ENCODE measurements around the gene WWC2.

Gene WWC2

DNA sequence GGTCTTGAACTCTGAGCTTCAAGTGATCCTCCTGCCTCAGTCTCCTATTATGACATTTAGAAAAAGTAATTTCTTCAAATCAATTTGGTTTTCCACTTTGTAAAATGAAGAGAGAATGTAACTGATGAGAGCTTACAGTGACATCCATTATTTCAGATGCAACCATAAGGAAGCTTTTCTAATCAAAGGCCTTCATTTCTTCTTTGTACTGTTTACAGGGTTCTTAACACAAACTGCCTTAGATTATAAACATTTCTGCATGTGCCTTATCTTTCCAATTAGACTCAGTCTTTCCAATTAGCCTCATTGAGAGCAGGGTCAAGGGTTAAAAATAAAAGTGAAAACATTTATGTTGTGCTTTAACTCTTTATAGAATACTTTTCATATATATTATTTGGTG, 71.8 kb downstream of the WWC2 start:
- Histone ChIP-seq H3K36me3 (no peaks in the 10 kb centered on the region), H3K27me3 (ENCODE audit: insufficient read depth, low read depth, severe bottlenecking) (no peaks in the 10 kb centered on the region), H3K9me3 (ENCODE audit: severe bottlenecking) (no peaks in the 10 kb centered on the region), H3K4me3 (ENCODE audit: low read depth, low read length) (no peak overlapping the region), H3K27ac (no peak overlapping the region)
- TF ChIP-seq, protein P1, sequence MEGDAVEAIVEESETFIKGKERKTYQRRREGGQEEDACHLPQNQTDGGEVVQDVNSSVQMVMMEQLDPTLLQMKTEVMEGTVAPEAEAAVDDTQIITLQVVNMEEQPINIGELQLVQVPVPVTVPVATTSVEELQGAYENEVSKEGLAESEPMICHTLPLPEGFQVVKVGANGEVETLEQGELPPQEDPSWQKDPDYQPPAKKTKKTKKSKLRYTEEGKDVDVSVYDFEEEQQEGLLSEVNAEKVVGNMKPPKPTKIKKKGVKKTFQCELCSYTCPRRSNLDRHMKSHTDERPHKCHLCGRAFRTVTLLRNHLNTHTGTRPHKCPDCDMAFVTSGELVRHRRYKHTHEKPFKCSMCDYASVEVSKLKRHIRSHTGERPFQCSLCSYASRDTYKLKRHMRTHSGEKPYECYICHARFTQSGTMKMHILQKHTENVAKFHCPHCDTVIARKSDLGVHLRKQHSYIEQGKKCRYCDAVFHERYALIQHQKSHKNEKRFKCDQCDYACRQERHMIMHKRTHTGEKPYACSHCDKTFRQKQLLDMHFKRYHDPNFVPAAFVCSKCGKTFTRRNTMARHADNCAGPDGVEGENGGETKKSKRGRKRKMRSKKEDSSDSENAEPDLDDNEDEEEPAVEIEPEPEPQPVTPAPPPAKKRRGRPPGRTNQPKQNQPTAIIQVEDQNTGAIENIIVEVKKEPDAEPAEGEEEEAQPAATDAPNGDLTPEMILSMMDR (IDR thresholded peaks at IDR 0.05; ENCODE audit: low read depth, low read length): no peak
- DNase-seq: no peak

DNA sequence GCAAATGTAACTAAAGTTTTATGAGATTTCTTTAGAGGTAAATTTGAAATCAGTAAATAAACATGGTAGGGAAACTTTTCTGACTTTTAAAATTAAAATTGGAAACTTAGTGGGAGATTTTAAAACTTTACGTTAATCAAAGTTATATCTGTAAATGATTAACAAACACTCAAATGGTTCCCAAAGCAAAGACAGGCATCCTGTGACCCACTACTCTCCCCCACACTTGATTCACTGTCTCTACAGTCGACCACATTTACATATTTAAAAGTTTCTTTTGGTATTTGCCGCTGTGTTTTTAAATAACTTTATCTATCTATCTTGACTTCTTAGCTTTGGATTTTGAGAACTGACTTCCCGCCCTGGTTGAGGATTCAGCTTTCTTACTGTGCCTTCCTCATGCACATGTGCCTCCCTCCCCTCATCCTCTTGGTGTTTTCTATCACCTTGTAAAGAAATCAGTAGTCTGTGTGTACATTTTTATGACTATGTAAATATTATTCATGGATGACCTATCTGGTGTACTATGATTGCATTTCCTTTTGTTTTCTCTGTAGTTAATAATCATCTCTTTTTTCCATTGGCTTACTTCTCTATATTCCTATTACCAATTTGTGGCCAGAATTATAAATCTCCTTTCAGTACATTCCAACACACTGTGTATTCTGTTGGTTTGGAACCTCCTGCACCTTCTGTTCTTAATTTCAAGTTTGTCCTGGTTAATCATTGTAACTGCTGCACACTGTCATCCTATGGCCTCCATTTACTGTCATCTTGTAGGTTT, 72.6 kb downstream of the WWC2 start:
- Histone ChIP-seq H3K9me3 (ENCODE audit: severe bottlenecking) (no peaks in the 10 kb centered on the region), H3K27ac (no peak overlapping the region), H3K4me3 (ENCODE audit: low read depth, low read length) (no peak overlapping the region), H3K36me3 (no peaks in the 10 kb centered on the region), H3K27me3 (ENCODE audit: insufficient read depth, low read depth, severe bottlenecking) (no peaks in the 10 kb centered on the region)
- TF ChIP-seq, protein P1 (IDR thresholded peaks at IDR 0.05; ENCODE audit: low read depth, low read length): no peak
- DNase-seq: no peak

DNA sequence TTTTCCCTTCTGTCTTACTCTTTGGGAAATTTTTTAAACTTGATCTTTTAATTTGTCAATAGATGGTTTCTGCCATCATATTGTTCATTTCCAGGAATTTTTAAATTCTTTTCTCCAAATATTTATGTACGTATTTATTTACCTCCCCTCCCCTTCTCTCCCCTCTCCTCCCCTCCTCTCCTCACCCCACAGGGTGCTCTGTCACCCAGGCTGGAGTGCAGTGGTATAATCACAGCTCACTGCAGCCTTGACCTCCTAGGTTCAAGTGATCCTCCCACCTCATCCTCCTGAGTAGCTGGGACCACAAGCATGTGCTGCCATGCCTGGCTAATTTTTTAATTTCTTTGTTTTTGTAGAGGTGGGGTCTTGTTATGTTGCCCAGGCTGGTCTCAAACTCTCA, 73.8 kb downstream of the WWC2 start:
- TF ChIP-seq, protein P1 (IDR thresholded peaks at IDR 0.05; ENCODE audit: low read depth, low read length): no peak
- Histone ChIP-seq H3K9me3 (ENCODE audit: severe bottlenecking) (no peaks in the 10 kb centered on the region), H3K4me3 (ENCODE audit: low read depth, low read length) (no peak overlapping the region), H3K36me3 (no peaks in the 10 kb centered on the region), H3K27ac (no peak overlapping the region), H3K27me3 (ENCODE audit: insufficient read depth, low read depth, severe bottlenecking) (no peaks in the 10 kb centered on the region)
- DNase-seq: no peak

DNA sequence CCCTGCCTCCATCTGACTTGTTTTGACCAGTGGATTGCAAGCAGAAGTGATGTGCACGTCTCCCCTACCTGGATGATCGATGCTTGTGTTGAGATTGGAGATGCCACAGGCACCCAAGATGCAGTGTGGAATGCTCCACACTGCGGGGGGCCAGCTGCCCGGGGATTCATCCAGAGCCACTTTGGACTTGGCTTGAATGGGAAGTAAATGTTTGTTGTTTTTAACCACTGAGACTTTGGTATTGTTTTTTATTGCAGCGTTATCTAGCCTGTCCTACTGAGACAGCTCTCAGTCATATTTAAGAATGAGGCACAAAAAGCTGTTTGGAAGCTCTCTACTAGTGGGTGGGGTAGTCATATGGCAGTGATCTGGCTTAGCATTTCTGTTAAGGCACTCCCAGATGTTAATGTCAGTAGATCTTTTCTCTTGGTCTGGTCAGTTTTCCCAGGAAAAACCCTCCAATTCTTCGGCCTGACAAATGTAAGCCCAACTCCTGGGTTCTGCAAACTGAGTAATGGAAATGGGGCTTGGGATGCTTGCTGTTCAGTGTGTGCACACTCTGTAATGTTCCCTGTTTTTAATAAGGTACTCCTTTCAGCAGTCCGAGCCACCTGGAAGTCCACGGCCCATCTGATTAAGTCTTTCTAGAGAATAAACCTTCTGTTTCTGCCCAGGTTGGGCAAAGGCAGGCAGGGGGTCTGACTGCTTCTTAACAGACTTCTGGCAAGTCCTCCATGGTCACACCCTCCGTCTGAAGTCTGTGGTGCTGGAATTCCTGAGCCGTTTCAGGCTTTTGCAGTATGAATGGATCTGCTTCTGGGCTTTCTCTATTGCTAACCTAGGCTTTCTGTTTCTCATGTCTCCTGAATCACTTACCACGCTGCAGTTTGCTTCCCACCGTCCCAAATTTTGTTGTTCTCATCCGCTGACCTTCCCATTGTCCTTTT, 74.8 kb downstream of the WWC2 start:
- no peak for DNase-seq
- no peak overlapping the region for H3K27ac ChIP-seq
- TF ChIP-seq, protein P1 (IDR thresholded peaks at IDR 0.05; ENCODE audit: low read depth, low read length): no peak

DNA sequence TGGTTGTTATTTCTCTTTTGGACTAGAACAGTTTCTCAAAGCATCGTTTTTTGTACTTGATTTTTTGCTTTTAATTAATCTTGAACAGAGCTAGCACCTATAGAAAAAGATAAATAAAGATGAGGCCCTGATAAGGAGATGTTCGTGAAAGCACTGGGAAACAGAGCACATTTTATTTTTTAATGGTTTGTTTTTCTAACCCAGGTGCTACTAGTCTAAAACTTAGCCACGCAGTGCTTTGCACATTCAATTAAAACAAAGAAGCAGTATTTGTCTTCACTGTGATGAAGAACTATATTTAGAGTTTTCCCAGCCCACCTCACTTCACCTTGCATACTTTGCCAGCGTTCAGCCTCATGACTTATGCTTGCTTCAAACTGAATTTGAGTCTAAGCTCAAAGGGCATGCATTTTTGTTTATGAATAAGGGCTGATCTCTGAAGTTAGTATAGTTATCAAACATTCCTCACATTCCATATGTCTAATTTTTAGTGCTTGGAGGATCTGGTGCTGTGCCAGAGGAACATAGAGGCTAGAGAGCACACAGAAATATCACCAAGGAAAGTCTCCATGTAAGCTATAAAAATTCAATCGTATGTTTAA, 76.7 kb downstream of the WWC2 start:
- no peak for DNase-seq
- H3K27me3 ChIP-seq (ENCODE audit: insufficient read depth, low read depth, severe bottlenecking): no peaks in the 10 kb centered on the region
- TF ChIP-seq, protein P1 (IDR thresholded peaks at IDR 0.05; ENCODE audit: low read depth, low read length): no peak
- no peak overlapping the region for H3K27ac ChIP-seq
- H3K4me3 ChIP-seq (ENCODE audit: low read depth, low read length): no peak overlapping the region
- H3K36me3 ChIP-seq: no peaks in the 10 kb centered on the region
- H3K9me3 ChIP-seq (ENCODE audit: severe bottlenecking): no peaks in the 10 kb centered on the region

More for the DNA sequence above, 74.8 kb downstream of the WWC2 start:
- Histone ChIP-seq H3K27me3 (ENCODE audit: insufficient read depth, low read depth, severe bottlenecking) (no peaks in the 10 kb centered on the region), H3K9me3 (ENCODE audit: severe bottlenecking) (no peaks in the 10 kb centered on the region), H3K36me3 (no peaks in the 10 kb centered on the region), H3K4me3 (ENCODE audit: low read depth, low read length) (no peak overlapping the region)
